M059J (cell line): ENCODE data around the gene NAP1L4. TPM values are rescaled to one million over a fixed set of nuclear protein-coding genes. Genes with fewer than 3 reads are reported as not detected.

ENCODE experiments used
- DNase-seq: peaks from one replicate; pipeline ENCODE4 v3.0.0-alpha.2; 2012; ENCODE audit warnings: low read depth
- total RNA-seq: library from RNA; depleted of rRNA; stranded (reverse); fragments of >200 nt; shearing (Covaris generic); gene quantifications from 2 replicates; pipeline ENCODE4 v1.2.3, GENCODE V29; 2014; rRNA removed

The NAP1L4 gene, protein sequence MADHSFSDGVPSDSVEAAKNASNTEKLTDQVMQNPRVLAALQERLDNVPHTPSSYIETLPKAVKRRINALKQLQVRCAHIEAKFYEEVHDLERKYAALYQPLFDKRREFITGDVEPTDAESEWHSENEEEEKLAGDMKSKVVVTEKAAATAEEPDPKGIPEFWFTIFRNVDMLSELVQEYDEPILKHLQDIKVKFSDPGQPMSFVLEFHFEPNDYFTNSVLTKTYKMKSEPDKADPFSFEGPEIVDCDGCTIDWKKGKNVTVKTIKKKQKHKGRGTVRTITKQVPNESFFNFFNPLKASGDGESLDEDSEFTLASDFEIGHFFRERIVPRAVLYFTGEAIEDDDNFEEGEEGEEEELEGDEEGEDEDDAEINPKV
- total RNA-seq: 91.7 and 120 TPM in 2 replicates

- peak; percentile 96 for DNase-seq
Observed at GRCh38 chr11:2992234-2992996, at the start of gene NAP1L4. TSS of gene NAP1L4 (minus strand) at chr11:2992329. CDS start at chr11:2979220, 13,109 bp downstream.

- DNase-seq: no peak
Observed at GRCh38 chr11:3040881-3041280, 48.8 kb upstream of the NAP1L4 start.

DNA sequence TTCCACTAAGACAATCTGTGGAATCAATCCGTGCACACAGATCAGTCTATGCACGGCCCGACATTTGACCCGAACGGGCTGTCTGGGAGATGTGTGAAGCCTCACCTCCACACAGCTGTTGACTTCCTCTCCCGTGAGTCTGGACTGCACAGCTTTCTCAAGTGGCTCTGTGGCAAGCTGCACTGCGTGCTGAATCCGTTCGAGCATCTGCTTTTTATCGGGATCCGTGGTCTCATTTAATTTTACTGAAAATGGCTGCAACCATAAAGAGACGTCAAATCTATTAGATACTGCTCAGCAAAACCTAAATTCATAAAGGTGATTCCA is 45.8 kb upstream of the NAP1L4 start:
- no peak for DNase-seq

DNA sequence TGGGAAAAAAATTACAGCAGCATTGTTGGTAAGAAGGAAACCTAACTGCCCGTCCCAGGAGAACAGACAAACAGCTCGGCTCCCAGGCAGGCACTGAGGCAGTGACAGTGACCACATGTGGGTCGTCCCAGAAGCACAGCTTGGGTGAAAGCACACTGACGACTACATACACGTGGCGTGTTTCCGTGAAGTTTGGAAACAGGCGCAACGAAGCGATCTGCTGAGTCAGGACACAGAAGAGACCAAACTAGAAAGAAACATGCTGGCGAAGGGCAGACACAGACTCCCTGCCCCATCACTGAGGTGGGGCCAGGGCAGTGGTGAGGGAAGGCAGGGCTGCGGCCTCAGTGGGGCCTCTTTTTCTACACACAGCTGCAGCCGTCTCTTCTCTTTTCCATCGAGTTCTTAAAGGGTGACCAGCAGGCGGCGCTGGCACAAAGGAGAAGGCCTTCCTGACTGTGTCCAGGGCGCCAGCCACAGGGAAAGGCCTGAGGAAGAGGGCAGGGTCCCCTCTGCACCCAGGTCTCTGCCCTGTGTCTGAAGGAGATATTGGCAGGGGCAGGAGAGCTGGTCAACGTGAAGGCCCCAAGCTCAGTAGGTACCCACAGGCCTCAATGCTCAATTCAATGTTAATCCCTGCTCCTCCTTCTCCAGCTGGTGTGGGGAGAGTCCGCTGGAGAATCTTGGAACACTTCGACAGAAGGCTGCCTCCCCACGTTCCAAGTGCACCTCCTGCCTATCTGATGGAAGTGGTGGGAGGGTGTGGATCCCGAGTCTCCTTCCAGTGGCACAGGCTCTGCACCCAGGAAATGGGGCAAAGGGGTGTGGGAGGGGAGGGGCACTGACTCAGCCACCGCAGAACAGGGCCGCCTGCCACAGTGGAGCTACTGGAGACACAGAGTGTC is 45.2 kb upstream of the NAP1L4 start:
- DNase-seq: peak; percentile 66

GRCh38 chr11:3036419-3036818 is 44.3 kb upstream of the NAP1L4 start:
- DNase-seq: no peak

DNA sequence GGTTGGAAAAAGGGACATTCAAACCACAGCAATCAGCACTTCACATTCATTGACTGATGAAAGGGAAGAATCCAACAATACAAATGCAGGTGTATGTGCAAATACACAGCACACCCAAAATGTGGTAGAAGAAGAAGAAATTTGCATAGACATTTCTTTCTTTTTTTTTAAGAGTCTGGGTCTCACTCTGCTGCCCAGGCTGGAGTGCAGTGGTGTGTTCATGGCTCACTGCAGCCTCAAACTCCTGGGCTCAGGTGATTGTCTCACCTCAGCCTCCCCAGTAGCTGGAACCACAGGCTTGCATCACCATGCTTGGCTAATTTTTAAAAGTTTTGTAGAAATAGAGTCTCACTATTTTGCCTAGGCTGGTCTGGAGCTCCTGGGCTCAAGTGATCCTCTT is 43.2 kb upstream of the NAP1L4 start:
- no peak for DNase-seq

- no peak for DNase-seq
Observed at GRCh38 chr11:3030289-3031070, 38.4 kb upstream of the NAP1L4 start.

- no peak for DNase-seq
Observed at GRCh38 chr11:3028813-3029212, 36.7 kb upstream of the NAP1L4 start.

DNA sequence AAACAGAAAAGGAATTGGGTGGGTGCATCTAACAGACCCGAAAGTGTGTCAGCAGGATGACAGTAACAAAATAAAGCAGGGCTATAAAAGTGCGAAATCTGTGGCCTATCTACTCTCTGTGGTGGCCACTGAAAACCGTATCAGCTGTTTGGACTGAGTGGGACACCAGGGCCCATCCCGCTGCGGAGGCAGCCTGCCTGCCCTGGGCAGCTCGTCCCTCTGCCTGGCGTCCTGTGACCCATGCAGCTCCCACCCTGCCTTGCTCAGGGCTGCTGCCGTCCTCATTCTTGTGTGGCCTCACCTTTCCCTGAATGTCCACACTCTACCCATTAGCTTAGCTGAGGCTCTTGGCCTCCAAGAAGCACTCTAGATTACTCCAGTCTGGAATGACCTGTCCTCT is 34.7 kb upstream of the NAP1L4 start:
- DNase-seq: no peak

- DNase-seq: peak; percentile 61
Observed at GRCh38 chr11:3022982-3023381, 30.9 kb upstream of the NAP1L4 start.

GRCh38 chr11:3022300-3022967 is 30.3 kb upstream of the NAP1L4 start:
- peak; percentile 45 for DNase-seq

DNA sequence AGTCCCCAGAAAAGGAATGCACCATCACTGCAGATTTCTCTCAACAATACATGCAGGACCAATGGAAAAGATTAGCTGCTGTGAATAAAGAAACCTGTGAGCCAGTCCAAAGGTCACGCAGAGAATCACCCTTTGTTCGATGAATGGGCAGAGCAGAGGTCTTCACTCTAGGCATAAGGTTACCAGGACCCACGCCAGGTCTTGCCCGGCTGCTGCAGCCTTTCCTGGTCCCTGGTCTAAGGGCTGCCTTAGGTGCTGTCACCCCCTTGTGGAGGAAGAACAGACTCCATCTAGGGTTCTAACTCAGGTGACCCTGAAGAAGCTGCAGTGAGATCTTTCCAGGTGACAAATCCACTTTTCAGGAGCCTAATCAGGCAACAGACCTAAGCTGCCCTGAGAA is 29.0 kb upstream of the NAP1L4 start:
- peak; percentile 46 for DNase-seq

- DNase-seq: no peak
Observed at GRCh38 chr11:3020011-3020410, 27.9 kb upstream of the NAP1L4 start.

- DNase-seq: no peak
Observed at GRCh38 chr11:3018596-3018995, 26.5 kb upstream of the NAP1L4 start.

DNA sequence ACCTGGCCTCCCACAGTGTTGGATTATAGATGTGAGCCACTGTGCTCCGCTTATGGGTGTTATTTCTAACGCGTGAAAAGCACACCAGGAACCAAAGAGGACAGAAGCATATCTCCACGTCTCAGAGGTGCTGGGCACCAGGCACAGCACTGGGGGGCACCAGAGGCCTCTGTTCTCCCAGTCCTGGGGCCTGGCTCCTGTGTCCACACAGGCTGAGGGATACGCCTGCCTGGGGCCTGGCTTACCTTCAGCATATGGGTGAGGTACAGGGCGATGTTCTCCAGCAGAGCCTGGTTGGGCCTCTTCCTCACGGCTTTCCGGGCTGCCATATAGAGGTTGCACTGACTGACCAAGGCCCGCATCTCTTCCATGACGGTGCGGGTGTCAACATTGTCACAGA is 24.7 kb upstream of the NAP1L4 start:
- DNase-seq: no peak

- no peak for DNase-seq
Observed at GRCh38 chr11:3015796-3016195, 23.7 kb upstream of the NAP1L4 start.

GRCh38 chr11:3014943-3015342 is 22.8 kb upstream of the NAP1L4 start:
- no peak for DNase-seq

DNA sequence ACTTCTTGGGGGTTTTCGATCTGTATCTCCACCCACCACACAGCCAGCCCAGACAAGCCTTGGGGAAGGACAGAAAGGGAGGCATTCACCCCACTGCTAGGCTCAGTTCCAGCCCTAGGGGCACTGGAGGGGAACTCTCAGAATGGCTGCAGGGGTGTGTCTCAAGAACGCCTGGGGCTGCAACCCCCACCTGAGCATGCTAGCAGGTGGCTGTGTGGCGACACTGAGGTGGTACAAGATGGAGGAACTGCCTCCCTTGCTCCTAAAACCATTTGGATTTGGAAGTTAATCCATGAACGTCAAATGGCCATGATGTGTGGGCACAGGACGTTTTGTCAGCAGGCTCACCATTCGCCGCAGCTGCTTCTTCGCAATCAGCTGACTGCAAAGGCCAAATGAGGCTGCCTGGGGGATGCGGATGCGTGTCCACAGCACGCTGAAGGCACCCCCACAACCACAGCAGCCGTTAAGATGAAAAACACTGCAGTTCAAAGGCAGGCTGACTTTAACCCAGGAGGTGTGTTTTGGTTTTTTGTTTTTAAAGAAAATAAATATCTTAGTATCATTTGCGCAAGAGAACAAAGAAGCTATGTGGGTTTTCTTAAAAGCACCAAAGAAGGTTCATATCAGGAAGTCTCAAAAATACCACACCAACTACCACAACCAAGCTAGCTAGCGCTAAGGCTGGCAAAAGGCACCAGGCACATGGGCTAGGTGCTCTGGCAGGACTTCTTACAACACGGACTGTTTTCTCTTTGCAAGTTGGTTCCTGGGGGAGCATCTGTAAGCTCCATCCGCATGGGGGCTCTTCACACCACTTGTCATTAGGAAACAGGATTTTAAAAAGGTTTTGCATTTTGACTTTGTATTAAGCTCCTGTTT is 22.2 kb upstream of the NAP1L4 start:
- no peak for DNase-seq
